C4-2B (cell line): Measurements from ENCODE around the gene STARD13.

Experiments
- H3K27ac ChIP-seq: fragments of 450-650 bp; 2 replicates; pipeline ENCODE4 v1.5.1; 2017
- CTCF ChIP-seq: fragments of 450-650 bp; conservative IDR thresholded peaks from 2 replicates; pipeline ENCODE4 v1.5.1; 2017; ENCODE audit warnings: mild to moderate bottlenecking
- ZFX ChIP-seq: fragments of 450-650 bp; IDR thresholded peaks from 2 replicates; pipeline ENCODE4 v1.6.1; 2017

The STARD13 gene

GRCh38 chr13:33235564-33235963, 50.0 kb downstream of the STARD13 start:
- H3K27ac ChIP-seq: no peak overlapping the region
- no peak for TF ChIP-seq CTCF

- TF ChIP-seq ZFX (no peak), CTCF (no peak)
- H3K27ac ChIP-seq: no peak overlapping the region; the same call in 1 of the 2 replicates
These were observed 50.5 kb downstream of the STARD13 start for GRCh38 chr13:33235078-33235477.

GRCh38 chr13:33233547-33233946, 52.0 kb downstream of the STARD13 start:
- no peak overlapping the region for H3K27ac ChIP-seq
- TF ChIP-seq ZFX (no peak), CTCF (no peak)

- TF ChIP-seq ZFX (no peak), CTCF (no peak)
- H3K27ac ChIP-seq: no peak overlapping the region
These were observed 52.7 kb downstream of the STARD13 start for GRCh38 chr13:33232883-33233282.

GRCh38 chr13:33231339-33231738, 54.2 kb downstream of the STARD13 start:
- no peak overlapping the region for H3K27ac ChIP-seq
- TF ChIP-seq ZFX (no peak), CTCF (no peak)

- TF ChIP-seq ZFX (no peak), CTCF (no peak)
These were observed 55.2 kb downstream of the STARD13 start for GRCh38 chr13:33230178-33230881.

GRCh38 chr13:33229446-33230177, 55.9 kb downstream of the STARD13 start:
- no peak for TF ChIP-seq ZFX
- TF ChIP-seq CTCF: no peak
- peak overlapping the region; percentile 18; the same call in 1 of the 2 replicates for H3K27ac ChIP-seq

More at GRCh38 chr13:33230178-33230881, 55.2 kb downstream of the STARD13 start:
- no peak overlapping the region; the same call in 1 of the 2 replicates for H3K27ac ChIP-seq
